ENCODE measurements around the gene CLTRN. TPM values are rescaled to one million over a fixed set of nuclear protein-coding genes. Genes with fewer than 3 reads are reported as not detected.

Gene CLTRN
- total RNA-seq, 1 experiment from 2014 or later: 1.8 TPM

DNA sequence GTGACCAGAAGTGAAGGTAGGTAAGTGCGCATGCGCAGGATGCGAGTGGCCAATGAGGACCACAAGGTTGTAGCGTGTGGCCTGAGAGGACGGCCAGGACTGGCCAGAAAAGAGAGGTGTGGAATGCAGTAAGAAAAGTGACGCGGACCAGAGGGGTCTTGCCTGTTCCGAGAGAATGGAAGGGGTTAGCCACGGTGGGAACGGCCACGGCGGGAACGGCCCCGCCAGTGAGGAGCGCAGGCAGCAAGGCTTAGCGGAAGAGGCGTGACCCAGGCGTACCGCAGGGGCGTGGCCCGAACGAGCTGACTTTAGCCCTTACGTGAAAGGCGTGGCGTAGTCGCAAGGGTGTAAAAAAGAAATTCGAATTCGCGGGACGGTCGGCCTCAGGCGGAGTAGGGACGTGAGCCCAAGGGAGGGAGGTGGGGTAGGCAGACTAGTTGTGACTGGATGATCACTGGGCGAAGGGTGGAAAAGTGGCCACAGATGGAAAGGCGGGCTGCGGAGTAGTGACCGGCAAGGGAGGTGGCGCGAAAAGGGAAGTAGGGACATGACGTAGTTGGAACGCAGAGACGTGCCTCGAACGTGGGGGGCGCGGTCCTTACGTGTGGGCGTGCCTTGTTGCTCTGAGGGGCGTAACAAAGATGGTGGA is 10.4 kb upstream of the CLTRN start:
- peaks cover 3% of the 10 kb centered on the region; the same call in 1 of the 2 replicates for H3K4me1 ChIP-seq (ENCODE audit: insufficient read depth, low read length)
- H3K27ac ChIP-seq (ENCODE audit: insufficient read length, low read depth, low read length): peak overlapping the region; percentile 73
- no peak overlapping the region for H3K23ac ChIP-seq (ENCODE audit: insufficient read length, low read depth, low read length)
- peak overlapping the region; percentile 93 for H3K4me2 ChIP-seq (ENCODE audit: insufficient read depth, insufficient read length, low read length)
- H3K36me3 Mint-ChIP-seq (ENCODE audit: insufficient read depth in 1 of 3, low read depth in 3 of 3): peaks cover 0 to 5% (median 5%) of the 10 kb centered on the region in 3 experiments; a peak in 6 of 7 replicates
- H4K5ac ChIP-seq (ENCODE audit: insufficient read length, low read depth, low read length): peak overlapping the region; percentile 47
- peaks cover 4 to 5% of the 10 kb centered on the region in 2 experiments; a peak in 3 of 5 replicates for H3K9me3 Mint-ChIP-seq
- no peak overlapping the region for H2BK12ac ChIP-seq (ENCODE audit: insufficient read length, low read depth, low read length)
- TF ChIP-seq, protein P1, sequence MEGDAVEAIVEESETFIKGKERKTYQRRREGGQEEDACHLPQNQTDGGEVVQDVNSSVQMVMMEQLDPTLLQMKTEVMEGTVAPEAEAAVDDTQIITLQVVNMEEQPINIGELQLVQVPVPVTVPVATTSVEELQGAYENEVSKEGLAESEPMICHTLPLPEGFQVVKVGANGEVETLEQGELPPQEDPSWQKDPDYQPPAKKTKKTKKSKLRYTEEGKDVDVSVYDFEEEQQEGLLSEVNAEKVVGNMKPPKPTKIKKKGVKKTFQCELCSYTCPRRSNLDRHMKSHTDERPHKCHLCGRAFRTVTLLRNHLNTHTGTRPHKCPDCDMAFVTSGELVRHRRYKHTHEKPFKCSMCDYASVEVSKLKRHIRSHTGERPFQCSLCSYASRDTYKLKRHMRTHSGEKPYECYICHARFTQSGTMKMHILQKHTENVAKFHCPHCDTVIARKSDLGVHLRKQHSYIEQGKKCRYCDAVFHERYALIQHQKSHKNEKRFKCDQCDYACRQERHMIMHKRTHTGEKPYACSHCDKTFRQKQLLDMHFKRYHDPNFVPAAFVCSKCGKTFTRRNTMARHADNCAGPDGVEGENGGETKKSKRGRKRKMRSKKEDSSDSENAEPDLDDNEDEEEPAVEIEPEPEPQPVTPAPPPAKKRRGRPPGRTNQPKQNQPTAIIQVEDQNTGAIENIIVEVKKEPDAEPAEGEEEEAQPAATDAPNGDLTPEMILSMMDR (conservative IDR thresholded peaks at IDR 0.05): no peak
- H3K79me2 ChIP-seq (ENCODE audit: insufficient read depth, low read length): peaks cover 26% of the 10 kb centered on the region; the same call in 1 of the 2 replicates
- H2AK5ac ChIP-seq (ENCODE audit: insufficient read length, low read length): no peak overlapping the region
- DNase-seq: peak; percentile 86
- H3T11ph ChIP-seq (ENCODE audit: low read length): no peak overlapping the region
- H3K79me1 ChIP-seq (ENCODE audit: insufficient read depth, low read depth, low read length, poor library complexity, severe bottlenecking): no peaks in the 10 kb centered on the region
- H2BK5ac ChIP-seq (ENCODE audit: insufficient read length, low read length): peak overlapping the region; percentile 24
- H2BK15ac ChIP-seq (ENCODE audit: low read depth, low read length): no peak overlapping the region
- H4K20me1 ChIP-seq (ENCODE audit: control insufficient read depth, insufficient read depth, insufficient read length): no peaks in the 10 kb centered on the region
- H4K8ac ChIP-seq (replicated peaks; ENCODE audit: insufficient read length, low read depth, low read length): no peak overlapping the region
- H3K9me3 ChIP-seq (ENCODE audit: control insufficient read depth, low read depth, low read length): no peaks in the 10 kb centered on the region
- H3K4me1 Mint-ChIP-seq: peaks cover 13 to 14% of the 10 kb centered on the region in 2 experiments
- no peaks in the 10 kb centered on the region for H3K27me3 ChIP-seq (ENCODE audit: insufficient read depth, low read length)
- no peaks in the 10 kb centered on the region; the same call in none of the 2 replicates for H3K27me3 Mint-ChIP-seq (ENCODE audit: low read depth)
- no peak overlapping the region for H3K4ac ChIP-seq (ENCODE audit: low read depth, low read length)
- peak overlapping the region; percentile 93 for H3K9ac ChIP-seq (ENCODE audit: extremely low read depth, insufficient read length, low read length)
- peak overlapping the region; percentile 92 for H3K18ac ChIP-seq (ENCODE audit: insufficient read length, low read depth, low read length)
- H3K23me2 ChIP-seq (ENCODE audit: insufficient read length, low read depth, low read length, poor library complexity, severe bottlenecking): no peaks in the 10 kb centered on the region
- H3K4me3 Mint-ChIP-seq: no peak overlapping the region
- no peak overlapping the region for H4K91ac ChIP-seq (ENCODE audit: insufficient read length, low read depth, low read length)
- peak overlapping the region; percentile 95 for H3K14ac ChIP-seq (ENCODE audit: insufficient read depth, low read length)
- no CpG with 5 or more reads among the region's 49 CpGs for WGBS (ENCODE audit: extremely low coverage, insufficient read length, low lambda C conversion rate)
- H3K27ac Mint-ChIP-seq: no peak overlapping the region
- H2BK20ac ChIP-seq (ENCODE audit: low read depth, low read length, poor library complexity, severe bottlenecking): no peak overlapping the region
- H2BK120ac ChIP-seq (ENCODE audit: low read depth, low read length, poor library complexity, severe bottlenecking): no peak overlapping the region
- H3K56ac ChIP-seq (ENCODE audit: insufficient read length, low read depth, low read length): peak overlapping the region; percentile 34
- no peak overlapping the region for H2AFZ ChIP-seq (ENCODE audit: low read length)

All from H9 (cell line).